Measurements from ENCODE around the gene SECTM1. TPM values are rescaled to one million over a fixed set of nuclear protein-coding genes. Genes with fewer than 3 reads are reported as not detected.
A peak's percentile ranks its signal among the peaks of the same experiment; 100 is the strongest.

Gene SECTM1
- total and polyA plus RNA-seq, 9 of the 15 experiments (the other 6 are each of a cell fraction or from before 2014, with no cell fraction given): 0.11 to 0.46 (median 0.18) TPM; not detected in 6

- TF ChIP-seq ZNF124 (CRISPR knock-in tag; IDR thresholded peaks at IDR 0.05): no peak
- TF ChIP-seq EP400 (IDR thresholded peaks at IDR 0.05): peak; percentile 92
- peak; percentile 93 for TF ChIP-seq ZNF668 (CRISPR knock-in tag; IDR thresholded peaks at IDR 0.05)
- TF ChIP-seq KDM2B (CRISPR knock-in tag; IDR thresholded peaks at IDR 0.05): 0 out of 2 replicates have a peak, but pooled peaks have one; percentile 4
- TF ChIP-seq HOMEZ (CRISPR knock-in tag; IDR thresholded peaks at IDR 0.05): peak; percentile 89
- TF ChIP-seq ZFP36 (IDR thresholded peaks at IDR 0.05; ENCODE audit: low read depth, low read length, partially characterized antibody): no peak
- no peak for TF ChIP-seq U2AF2 (optimal IDR thresholded peaks at IDR 0.05; ENCODE audit: low read depth, low read length)
- TF ChIP-seq PYGO2 (tag; IDR thresholded peaks at IDR 0.05): no peak
- no peak for TF ChIP-seq POLR2A (conservative IDR thresholded peaks at IDR 0.05)
- TF ChIP-seq RHOXF2B (CRISPR knock-in tag; conservative IDR thresholded peaks at IDR 0.05): no peak
- no peak for TF ChIP-seq ZSCAN32 (CRISPR knock-in tag; IDR thresholded peaks at IDR 0.05)
- no peak for TF ChIP-seq NR3C1 (CRISPR knock-in tag; IDR thresholded peaks at IDR 0.05)
- no peak for TF ChIP-seq ZNF57 (CRISPR knock-in tag; IDR thresholded peaks at IDR 0.05)
- TF ChIP-seq GATAD2B (IDR thresholded peaks at IDR 0.05; ENCODE audit: borderline replicate concordance): peak; percentile 97; the same call in 1 of the 2 replicates
- no peak for TF ChIP-seq CTCF (IDR thresholded peaks at IDR 0.05 in 2 of 3, conservative IDR thresholded peaks at IDR 0.05 in 1 of 3; ENCODE audit: insufficient read depth in 2 of 3, low read depth in 1 of 3, low read length in 3 of 3)
- TF ChIP-seq CBFA2T2 (conservative IDR thresholded peaks at IDR 0.05): peak; percentile 98
- TF ChIP-seq FUS (optimal IDR thresholded peaks at IDR 0.05; ENCODE audit: low read depth, low read length): no peak
- no peak; the same call in 1 of the 2 replicates for TF ChIP-seq MYBL2 (IDR thresholded peaks at IDR 0.05; ENCODE audit: low read depth)
- no peak for TF ChIP-seq MYBL2 (CRISPR knock-in tag; IDR thresholded peaks at IDR 0.05; ENCODE audit: borderline replicate concordance)
- no peak for TF ChIP-seq ZNF23 (CRISPR knock-in tag; IDR thresholded peaks at IDR 0.05)
- TF ChIP-seq HDGF (IDR thresholded peaks at IDR 0.05): no peak
- TF ChIP-seq, protein P1, sequence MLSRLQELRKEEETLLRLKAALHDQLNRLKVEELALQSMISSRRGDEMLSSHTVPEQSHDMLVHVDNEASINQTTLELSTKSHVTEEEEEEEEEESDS (CRISPR knock-in tag; IDR thresholded peaks at IDR 0.05): no peak
- TF ChIP-seq TCF7 (IDR thresholded peaks at IDR 0.05; ENCODE audit: borderline replicate concordance): no peak
- TF ChIP-seq TSC22D4 (tag; IDR thresholded peaks at IDR 0.05): no peak
- no peak for TF ChIP-seq RBM25 (IDR thresholded peaks at IDR 0.05; ENCODE audit: low read depth, low read length, severe bottlenecking)
- peak in 1 of 2 experiments; percentile 28; a peak in 1 of 4 replicates for TF ChIP-seq NRF1 (conservative IDR thresholded peaks at IDR 0.05 in 1 of 2, IDR thresholded peaks at IDR 0.05 in 1 of 2)
These were observed 11.8 kb upstream of the SECTM1 start (continued) for GRCh38 chr17:82345151-82345976.
